GM06990 (cell line): ENCODE measurements around the gene TEKTIP1.

ENCODE experiments used
- DNase-seq: peaks from one replicate; pipeline ENCODE4 v3.0.0-alpha.2; 2011; ENCODE audit not compliant: insufficient read length; ENCODE audit errors: extremely low read depth
- H3K27me3 ChIP-seq: replicated peaks from 2 replicates; pipeline ENCODE4 v1.6.0; 2011; ENCODE audit warnings: low read length; ENCODE audit not compliant: control insufficient read depth, insufficient read depth
- H3K36me3 ChIP-seq: 2 replicates; pipeline ENCODE4 v1.5.1; 2011; ENCODE audit warnings: low read length; ENCODE audit not compliant: control insufficient read depth, insufficient read depth
- H3K4me3 ChIP-seq: replicated peaks from 2 replicates; pipeline ENCODE4 v1.5.1; 2011; ENCODE audit warnings: low read depth, mild to moderate bottlenecking, control low read depth, low read length
- TF ChIP-seq, protein P1 (sequence below): IDR thresholded peaks from 2 replicates; pipeline ENCODE4 v1.5.1; 2011; ENCODE audit warnings: low read length, control low read depth, mild to moderate bottlenecking, inconsistent platforms; ENCODE audit not compliant: insufficient read depth, poor library complexity, severe bottlenecking

Gene TEKTIP1

DNA sequence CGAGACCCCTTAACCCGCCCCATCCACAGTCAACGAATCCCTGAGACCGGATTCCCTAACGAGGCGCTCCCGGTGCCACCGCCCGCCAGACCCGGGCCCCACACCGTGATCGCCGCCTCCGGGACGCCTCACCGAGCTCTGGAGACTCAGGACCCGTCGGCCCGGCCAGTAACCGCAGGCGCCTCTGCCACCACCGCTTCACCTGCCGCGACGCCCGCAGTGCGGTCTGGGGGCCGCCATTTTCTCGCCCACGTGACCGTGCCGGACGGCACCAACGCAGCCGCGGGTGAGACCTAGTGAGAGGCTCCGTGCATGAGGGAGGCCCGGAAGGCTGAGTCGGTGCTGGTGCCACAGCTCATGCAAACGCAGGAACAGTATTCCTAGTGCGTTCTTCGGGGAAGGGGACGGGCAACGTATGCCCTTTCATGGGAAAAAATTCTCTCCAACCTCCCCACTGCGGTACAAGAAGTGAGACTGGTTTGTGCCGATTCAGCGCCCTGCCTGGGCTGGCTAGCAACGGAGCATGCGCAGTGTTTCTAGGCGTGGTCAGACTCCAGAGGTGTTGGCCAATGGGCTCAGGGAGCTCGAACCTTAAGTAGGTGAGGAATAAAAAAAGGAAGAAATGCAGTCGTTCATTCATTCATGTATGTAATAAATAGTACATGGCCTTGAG is 38.4 kb upstream of the TEKTIP1 start, which contains the start of gene DOHH:
Gene DOHH (minus strand): TSS at position 246 of the 673 bp plus-strand sequence. CDS start 3,860 bp downstream, outside the sequence.
- peak within 1 kb of the TSS; percentile 85 for H3K4me3 ChIP-seq
- TF ChIP-seq, protein P1, sequence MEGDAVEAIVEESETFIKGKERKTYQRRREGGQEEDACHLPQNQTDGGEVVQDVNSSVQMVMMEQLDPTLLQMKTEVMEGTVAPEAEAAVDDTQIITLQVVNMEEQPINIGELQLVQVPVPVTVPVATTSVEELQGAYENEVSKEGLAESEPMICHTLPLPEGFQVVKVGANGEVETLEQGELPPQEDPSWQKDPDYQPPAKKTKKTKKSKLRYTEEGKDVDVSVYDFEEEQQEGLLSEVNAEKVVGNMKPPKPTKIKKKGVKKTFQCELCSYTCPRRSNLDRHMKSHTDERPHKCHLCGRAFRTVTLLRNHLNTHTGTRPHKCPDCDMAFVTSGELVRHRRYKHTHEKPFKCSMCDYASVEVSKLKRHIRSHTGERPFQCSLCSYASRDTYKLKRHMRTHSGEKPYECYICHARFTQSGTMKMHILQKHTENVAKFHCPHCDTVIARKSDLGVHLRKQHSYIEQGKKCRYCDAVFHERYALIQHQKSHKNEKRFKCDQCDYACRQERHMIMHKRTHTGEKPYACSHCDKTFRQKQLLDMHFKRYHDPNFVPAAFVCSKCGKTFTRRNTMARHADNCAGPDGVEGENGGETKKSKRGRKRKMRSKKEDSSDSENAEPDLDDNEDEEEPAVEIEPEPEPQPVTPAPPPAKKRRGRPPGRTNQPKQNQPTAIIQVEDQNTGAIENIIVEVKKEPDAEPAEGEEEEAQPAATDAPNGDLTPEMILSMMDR = no peak

DNA sequence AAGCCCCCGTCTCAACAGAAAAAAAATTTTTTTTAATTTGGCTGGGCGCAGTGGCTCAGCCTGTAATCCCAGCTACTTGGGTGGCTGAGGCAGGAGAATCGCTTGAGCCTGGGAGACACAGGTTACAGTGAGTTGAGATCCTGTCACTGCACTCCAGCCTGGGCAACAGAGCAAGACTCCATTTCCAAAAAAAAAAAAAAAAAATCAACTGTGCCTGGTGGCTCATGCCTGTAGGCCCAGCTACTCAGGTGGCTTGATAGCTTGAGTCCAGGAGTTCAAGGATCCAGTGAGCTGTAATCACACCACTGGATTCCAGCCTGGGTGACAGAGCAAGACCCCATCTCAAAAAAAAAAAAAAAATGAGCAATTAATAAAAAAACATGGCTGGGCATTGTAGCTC is 37.2 kb upstream of the TEKTIP1 start:
- Histone ChIP-seq H3K4me3 (no peak overlapping the region), H3K36me3 (peaks cover 1% of the 10 kb centered on the region), H3K27me3 (no peaks in the 10 kb centered on the region)
- DNase-seq = no peak
- TF ChIP-seq, protein P1 = no peak

More for the DNA sequence above, 38.4 kb upstream of the TEKTIP1 start, which contains the start of gene DOHH:
- peak; percentile 97 for DNase-seq
- peaks cover 1% of the 10 kb centered on the region for H3K36me3 ChIP-seq
- H3K27me3 ChIP-seq = no peaks in the 10 kb centered on the region

DNA sequence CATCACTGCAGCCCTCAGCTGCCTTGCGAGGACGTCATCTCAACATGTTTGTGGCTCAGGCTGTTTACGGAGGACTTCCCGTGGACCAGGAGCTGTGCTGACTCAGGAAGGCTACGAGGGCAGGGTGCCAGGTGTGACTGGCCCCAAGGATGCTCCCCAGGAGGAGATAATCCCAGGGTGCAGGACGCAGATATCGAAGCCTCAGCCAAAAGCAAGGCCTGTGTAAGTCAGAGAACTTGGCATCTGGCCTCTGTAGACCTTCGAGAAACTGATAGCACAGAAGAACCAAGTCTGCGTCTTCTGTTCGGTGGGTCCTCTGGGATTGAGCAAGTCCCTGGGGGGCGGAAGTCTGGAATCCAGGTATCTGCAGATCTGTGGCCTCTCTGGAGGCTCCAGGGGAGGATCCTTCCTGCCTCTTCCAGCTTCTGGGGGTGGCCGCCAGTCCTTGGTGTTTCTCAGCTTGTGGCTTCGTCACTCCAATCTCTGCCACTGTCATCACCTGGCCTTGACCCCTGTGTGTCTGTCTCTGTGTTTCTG is 35.9 kb upstream of the TEKTIP1 start:
- no peaks in the 10 kb centered on the region for H3K27me3 ChIP-seq
- TF ChIP-seq, protein P1 = no peak
- no peak for DNase-seq
- H3K4me3 ChIP-seq = no peak overlapping the region
- H3K36me3 ChIP-seq = no peaks in the 10 kb centered on the region; the same call in 1 of the 2 replicates

DNA sequence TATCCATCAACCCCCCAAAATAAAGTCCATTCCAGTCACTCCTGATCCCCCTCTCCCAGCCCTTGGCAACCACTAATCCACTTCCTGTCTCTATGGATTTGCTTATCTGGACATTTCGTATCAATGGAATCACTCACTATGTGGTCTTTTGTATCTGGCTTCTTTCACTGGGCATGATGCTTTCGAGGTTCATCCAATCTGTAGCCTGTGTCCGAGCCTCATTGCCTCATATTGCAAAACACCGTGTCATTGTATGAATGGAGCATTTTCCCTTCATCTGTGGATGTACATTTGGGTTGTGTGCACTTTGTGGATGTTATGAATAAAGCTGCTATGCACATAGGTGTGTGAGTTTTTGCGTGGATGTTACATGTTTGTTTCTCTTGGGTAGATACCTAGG is 34.2 kb upstream of the TEKTIP1 start:
- Histone ChIP-seq H3K4me3 (no peak overlapping the region), H3K36me3 (peaks cover 6% of the 10 kb centered on the region), H3K27me3 (no peaks in the 10 kb centered on the region)
- DNase-seq = no peak
- TF ChIP-seq, protein P1 = no peak

DNA sequence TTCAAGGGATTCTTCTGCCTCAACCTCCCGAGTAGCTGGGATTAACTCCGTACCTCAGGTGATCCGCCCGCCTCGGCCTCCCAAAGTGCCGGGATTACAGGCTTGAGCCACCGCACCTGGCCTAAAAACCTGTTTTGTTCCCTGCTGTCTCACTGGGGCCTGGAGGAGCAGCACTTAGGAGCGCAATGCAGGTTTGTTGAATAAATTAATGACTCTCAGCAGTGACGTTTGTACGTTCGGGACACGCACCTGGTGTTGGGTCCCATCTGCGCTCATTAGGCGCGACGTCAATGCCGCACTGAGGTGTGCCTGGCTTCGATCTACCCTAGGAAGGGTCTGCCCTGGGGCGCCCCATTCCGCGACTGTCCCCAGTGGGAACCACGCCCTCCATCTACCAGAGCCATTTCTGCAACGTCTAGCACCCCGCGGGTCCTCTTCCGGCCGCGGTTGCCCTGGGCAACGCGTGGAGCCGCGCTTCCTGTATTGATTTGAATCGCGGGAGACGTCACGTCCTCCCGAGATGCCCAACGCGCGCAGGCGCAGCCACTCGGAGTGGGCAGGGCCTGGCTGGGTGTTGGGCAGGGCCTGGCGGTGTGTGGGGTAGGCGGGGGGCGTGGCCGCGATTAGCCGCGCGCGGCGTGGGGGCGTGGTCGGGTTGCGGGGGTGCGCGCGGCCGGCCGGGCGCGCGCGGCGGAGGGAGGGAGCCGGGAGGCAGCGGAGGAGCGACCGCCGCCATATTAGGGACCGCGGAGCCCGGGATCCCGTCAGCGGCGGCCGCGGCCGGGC is 33.2 kb upstream of the TEKTIP1 start, which contains the start of gene FZR1:
Gene FZR1 (plus strand): TSS at position 714 of the 786 bp plus-strand sequence. CDS start 16,679 bp downstream, outside the sequence.
- H3K36me3 ChIP-seq = peaks cover 7% of the 10 kb centered on the region
- TF ChIP-seq, protein P1 = peak; percentile 7

More for the DNA sequence above, 33.2 kb upstream of the TEKTIP1 start, which contains the start of gene FZR1:
- Histone ChIP-seq H3K4me3 (peak within 1 kb of the TSS; percentile 75), H3K27me3 (no peaks in the 10 kb centered on the region)
- peak; percentile 100 for DNase-seq
